SHP77 treated with DMSO at 0.1 percent for 48 hours (cell line): ENCODE data around the gene ICAM5.

Source experiments
- DNase-seq: peaks from one replicate; lab custom pipeline; 2025; lab: John Stamatoyannopoulos, UW

ICAM5 gene

DNA sequence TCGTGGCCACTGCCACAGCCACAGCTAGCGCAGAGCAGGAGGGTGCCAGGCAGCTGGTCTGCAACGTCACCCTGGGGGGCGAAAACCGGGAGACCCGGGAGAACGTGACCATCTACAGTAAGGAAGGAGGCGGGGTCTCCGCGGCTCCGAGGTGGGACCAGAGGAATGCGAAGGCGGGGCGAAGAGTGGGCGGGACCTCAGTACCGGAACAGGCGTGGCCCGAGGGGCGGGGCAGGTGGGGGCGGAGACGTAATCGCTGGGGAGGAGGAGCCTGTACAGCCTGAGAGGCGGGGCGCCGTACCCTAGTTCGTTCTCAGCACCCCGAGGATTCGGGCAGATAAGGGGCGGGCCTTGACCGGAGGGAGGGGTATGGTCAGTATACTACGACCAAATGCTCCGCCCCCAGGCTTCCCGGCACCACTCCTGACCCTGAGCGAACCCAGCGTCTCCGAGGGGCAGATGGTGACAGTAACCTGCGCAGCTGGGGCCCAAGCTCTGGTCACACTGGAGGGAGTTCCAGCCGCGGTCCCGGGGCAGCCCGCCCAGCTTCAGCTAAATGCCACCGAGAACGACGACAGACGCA is 2.5 kb downstream of the ICAM5 start:
- peak; percentile 55 for DNase-seq

DNA sequence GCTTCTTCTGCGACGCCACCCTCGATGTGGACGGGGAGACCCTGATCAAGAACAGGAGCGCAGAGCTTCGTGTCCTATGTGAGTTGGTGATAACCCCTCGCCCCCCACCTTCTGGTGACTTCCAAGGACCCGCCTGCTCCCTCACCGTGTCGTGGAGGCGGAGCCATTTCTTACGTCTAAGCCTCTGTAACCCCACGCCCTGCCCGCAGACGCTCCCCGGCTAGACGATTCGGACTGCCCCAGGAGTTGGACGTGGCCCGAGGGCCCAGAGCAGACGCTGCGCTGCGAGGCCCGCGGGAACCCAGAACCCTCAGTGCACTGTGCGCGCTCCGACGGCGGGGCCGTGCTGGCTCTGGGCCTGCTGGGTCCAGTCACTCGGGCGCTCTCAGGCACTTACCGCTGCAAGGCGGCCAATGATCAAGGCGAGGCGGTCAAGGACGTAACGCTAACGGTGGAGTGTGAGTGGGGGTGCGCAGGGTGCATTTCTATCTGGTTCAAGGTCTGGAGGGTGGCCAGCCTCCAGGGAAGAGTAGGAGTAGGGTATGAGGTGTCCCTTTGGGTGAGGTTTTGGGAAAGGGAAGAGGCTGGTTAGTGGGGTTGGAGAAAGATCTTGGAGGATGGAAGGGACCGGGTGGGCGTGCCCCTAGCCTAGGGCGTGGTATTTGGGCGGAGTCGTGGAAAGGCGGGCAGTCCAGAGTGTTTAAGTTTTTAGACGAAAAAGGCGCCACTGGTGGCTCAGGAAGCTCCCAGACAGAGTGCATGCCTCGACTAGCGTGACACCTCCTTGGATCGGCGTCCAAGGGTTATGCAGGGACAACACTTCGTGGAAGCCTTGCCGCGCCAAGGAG is 3.3 kb downstream of the ICAM5 start:
- DNase-seq: no peak

DNA sequence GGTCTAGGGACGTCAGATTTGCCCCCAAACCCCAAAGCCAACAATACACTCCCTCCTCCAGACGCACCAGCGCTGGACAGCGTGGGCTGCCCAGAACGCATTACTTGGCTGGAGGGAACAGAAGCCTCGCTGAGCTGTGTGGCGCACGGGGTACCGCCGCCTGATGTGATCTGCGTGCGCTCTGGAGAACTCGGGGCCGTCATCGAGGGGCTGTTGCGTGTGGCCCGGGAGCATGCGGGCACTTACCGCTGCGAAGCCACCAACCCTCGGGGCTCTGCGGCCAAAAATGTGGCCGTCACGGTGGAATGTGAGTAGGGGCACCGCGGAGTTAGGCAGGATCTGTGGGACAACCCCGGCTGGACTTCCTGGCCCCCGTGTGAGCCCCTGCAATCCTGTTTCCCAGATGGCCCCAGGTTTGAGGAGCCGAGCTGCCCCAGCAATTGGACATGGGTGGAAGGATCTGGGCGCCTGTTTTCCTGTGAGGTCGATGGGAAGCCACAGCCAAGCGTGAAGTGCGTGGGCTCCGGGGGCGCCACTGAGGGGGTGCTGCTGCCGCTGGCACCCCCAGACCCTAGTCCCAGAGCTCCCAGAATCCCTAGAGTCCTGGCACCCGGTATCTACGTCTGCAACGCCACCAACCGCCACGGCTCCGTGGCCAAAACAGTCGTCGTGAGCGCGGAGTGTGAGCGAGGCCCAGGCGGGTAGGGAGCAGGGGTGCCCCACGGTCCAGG is 4.0 kb downstream of the ICAM5 start:
- DNase-seq: no peak

DNA sequence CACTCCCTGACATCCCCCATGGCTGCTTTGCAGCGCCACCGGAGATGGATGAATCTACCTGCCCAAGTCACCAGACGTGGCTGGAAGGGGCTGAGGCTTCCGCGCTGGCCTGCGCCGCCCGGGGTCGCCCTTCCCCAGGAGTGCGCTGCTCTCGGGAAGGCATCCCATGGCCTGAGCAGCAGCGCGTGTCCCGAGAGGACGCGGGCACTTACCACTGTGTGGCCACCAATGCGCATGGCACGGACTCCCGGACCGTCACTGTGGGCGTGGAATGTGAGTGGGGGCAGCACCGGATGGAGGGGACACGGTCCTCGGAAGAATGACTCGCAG is 4.6 kb downstream of the ICAM5 start:
- no peak for DNase-seq

DNA sequence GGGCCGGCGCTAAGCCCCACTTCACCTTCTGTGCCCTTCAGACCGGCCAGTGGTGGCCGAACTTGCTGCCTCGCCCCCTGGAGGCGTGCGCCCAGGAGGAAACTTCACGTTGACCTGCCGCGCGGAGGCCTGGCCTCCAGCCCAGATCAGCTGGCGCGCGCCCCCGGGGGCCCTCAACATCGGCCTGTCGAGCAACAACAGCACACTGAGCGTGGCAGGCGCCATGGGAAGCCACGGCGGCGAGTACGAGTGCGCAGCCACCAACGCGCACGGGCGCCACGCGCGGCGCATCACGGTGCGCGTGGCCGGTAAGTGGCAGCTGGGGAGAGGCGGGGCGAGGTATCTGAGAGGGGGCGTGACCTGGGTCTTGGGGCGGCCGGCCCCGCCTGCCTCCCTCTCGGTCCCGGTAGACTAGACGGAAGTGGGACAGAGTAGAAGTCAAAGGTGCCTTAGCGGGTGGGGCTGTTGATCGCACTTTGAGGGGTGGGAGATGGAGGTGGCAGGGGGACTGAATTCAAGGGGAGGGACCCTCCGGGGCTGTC is 5.6 kb downstream of the ICAM5 start:
- DNase-seq: no peak

DNA sequence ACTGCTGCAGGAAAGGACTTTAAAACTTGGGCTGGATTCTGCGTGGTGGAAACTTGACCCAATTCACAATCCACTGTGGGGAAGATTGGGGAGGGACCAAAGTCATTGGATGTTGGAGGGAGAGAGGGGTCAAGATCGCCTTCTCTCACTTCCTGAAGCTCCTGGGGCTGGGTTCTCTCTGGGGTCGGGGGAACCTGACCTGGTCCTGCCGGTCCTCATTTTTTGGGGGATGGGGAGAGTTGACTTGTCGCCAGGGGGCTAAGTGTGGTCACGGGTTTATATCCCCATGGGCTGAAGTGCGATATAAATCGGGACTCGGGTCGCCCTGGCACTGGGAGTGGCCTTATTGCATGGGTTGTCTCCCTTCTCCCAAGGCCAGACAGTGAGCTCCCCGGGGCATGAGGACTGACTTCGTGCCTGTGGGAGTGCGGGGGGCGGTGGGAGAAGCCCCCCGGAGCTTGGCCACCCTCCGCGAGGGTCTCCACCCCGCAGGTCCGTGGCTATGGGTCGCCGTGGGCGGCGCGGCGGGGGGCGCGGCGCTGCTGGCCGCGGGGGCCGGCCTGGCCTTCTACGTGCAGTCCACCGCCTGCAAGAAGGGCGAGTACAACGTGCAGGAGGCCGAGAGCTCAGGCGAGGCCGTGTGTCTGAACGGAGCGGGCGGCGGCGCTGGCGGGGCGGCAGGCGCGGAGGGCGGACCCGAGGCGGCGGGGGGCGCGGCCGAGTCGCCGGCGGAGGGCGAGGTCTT is 6.3 kb downstream of the ICAM5 start:
- no peak for DNase-seq

DNA sequence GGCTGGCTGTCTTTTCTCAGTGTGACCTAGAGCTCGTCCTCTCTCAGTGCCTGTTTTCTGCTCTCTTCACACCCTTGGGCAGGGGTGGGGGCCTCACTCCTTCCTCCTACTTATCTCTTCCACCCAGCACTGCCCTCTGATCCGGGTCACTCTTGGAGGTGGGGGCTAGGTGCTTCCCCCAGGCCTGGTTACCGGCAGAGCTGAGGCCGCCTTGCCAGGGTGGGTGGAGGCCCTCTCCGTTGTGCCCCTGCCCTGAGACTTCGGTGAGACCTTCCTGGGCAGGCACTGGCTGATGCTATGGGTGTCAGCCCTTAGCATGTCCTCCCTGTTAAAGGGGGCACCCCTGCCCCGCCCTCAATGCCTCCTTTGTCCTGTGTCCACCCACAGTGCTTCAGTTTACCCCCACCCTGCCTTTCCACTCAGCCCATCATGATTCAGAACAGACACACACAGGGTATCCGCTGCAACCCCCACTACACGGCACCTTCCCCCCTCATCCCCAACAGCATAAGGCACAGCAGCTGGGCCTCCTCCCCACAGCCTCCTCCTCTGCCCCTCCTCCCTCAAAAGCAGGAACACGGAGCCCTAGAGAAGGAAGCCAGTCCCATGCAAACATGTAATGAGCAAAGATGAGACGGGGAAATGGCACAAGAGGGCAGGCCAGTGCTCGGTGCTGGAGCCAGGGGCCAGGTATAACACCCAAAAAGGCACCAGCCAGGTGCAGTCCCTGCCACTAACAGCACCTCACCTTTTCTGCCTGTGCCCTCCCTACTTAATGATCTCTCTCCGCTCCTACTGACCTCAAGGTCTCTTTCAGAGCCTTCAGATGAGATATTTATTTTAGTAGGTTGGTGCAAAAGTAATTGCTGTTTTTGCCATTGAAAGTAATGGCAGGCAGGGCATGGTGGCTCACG is 10.1 kb downstream of the ICAM5 start:
- DNase-seq: no peak

DNA sequence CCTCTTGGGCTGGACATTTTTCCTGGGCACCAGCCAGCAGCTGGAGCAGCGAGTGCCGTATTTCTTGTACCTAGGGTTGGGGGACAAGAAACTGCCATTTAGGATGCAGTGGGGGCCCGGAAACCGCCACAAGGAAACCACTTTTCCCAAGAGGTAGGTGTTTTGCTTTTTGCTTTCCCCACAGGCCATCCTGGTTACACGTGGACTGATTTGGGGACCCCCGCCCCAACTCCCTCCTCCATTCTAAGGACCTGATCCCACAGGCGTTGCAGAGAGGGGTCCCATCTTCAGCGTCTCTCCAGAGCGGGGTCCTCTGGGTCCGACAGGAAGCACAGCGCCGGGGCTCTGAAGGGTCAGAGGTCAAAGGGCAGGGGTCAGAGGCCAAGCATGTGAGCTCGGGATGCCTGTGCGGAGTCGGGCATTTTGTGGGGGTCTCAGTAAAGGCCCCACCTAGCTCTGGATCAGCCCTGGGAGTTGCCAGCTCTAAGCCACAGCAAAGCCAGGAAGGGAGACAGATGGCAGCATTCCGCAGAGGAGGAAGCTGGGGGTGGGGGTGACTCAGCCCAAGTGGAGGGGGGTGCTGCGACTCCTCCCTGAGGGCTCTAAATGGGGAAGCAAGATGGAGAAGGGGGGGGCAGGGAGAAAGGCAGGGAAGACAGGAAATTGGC is 15.5 kb downstream of the ICAM5 start:
- no peak for DNase-seq

DNA sequence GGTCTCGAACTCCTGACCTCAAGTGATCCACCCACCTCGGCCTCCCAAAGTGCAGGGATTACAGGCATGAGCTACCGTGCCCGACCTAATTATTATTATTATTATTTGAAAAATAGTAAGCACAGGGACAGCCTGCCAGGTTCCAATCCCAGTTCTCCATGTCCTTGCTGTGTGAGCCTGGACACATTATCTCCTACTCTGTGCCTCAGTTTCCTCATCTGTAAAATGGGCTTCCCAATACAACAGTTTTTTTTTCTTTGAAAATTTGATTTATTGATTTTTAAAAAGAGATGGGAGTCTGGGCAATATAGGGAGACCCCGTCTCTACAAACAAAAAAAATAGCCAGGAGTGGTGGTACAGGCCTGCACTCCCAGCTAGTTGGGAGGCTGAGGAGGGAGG is 16.6 kb downstream of the ICAM5 start:
- no peak for DNase-seq

DNA sequence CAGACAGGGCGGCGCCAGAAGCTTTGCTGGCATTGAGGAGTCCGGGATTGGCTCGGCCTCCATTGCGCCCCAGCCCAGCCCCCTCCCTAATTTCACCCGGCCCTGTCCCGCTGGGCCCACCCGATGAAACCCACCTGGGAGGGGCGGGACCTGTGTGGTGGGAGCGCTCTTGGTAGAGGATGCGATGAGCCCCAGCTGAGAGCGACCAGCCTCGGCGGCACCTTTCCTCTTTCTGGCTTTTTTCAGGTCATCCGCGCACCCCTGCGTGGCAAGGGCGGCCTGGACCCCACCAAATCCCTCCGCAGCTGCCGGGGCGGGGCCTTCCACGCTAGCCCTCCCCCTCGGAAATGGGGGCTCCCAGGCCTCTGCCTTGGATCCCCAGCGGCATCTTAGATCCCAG is 19.7 kb downstream of the ICAM5 start, which contains the start of gene ZGLP1:
TSS of gene ZGLP1 (minus strand) at position 393 of the 400 bp plus-strand sequence.
- no peak for DNase-seq

DNA sequence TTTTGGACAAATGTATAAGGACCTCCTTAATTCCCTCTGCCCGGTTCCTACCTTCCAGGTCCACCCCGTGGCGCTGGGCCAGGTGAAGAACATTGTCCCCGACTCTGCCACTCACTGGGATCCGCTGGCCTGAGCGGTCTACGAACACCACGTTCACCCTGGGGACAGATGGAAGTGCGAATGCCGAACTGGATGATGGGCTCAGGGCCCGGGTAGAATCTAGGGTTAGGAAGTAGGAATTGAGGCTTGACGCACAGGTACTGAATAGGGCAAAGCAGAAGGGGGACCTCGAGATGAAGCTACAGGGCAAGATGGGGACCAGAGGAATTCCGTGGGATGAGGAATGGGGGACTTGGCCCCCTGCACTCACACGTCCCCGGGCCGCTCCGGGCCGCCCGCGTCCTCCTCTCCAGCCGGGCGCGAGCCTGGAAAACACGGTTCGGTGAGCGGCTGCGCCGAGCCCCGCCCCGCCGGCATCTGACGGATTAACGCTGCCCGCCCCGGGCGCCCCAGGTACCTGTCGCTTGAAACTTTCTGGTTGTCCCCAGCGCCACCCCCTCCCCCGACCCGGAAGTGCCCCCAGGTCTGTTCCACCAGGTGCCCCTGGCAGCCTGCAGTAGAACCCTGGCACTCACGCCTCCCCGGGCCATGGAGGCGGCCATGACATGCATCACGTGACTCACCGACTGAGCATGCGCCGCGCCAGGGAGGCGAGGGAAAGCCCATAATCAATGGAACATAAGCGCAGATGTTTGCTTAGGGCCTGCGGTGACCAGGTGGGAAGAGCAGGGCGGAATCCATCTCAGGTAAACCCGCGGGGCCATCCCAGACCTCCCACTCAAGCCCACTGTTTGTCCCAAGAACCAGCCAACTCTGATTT is 25.8 kb downstream of the ICAM5 start, which contains the start of gene FDX2:
TSS of gene FDX2 (minus strand) at position 681 of the 880 bp plus-strand sequence. CDS start at position 662, 19 bp downstream.
- peak; percentile 54 for DNase-seq

DNA sequence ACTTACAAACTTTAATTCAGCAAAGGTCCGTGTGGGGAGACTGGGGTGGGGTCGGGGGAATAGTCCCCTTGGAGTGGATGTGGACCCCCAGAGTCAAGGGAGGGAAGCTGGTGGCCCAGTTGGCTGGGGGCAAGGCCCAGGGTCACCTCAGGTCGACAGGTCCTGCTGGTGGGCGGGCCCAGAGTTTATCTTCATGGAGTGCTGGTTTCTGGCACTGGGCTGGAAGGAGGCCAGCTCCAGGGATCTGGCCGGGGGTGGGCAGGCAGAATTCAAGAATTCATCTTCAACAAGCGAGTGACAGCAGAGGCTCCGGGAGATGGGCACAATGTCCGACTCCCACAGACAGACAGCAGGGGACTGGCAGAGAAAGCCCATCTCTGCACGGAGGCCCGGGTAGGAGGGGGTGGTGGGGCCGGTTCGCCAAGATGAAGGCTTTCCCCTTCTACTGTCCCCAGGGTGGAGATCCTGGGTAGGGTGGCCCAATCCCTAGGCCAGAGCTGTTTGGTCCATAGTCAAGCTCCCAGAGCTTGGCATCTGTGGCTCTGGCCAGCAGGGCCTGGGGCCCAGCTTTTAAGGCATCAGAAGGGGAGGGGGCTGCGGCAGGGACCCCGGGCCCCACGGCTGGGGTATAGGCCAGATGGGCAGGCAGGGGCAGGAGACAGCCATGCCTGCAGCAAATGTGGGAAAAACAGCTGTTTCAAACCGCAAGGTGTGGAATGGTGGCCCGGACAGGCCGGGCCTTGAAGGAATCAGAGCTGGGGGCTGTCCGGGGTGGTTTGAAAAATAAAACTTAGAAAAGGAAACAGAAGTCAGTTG is 26.7 kb downstream of the ICAM5 start:
- DNase-seq: no peak

DNA sequence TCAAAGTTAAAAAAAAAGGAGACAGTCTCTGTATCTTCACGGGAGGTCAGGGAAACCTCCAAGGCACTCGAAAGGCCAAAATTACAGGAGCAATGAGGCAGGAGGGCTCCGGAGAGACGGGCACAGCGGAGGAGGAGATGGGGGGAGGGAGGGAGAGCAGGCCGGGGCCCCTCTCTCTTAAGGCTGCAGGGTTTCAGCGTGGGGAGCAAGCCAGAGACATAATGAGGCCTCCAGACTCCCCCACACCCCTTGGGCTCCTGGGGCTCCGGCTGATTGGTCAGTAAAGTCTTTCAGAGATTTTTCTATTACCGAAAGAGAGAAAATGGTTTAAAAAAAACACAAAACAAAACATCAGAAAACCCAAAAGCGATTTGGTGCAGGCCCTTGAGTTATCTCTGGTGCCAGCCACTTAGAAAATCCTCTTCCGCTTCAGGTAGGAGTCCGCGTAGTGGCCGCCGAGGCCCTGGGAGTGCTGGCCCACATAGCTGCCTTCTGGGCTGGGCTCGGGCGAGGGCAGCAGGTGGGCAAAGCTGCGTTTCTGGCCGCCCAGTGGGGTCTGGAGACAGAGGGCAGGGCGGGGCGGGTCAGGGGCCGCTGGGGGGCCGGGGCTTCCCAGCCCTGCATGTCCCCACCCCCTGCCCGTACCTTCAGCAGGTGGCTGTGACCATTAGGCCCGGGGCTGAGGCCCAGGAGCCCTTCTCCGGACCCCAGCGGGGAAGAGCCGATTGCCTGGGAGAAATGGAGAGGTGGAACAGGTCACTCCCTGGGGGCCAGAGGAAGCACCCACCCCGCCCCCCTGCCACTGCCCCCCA is 27.5 kb downstream of the ICAM5 start:
- DNase-seq: no peak

DNA sequence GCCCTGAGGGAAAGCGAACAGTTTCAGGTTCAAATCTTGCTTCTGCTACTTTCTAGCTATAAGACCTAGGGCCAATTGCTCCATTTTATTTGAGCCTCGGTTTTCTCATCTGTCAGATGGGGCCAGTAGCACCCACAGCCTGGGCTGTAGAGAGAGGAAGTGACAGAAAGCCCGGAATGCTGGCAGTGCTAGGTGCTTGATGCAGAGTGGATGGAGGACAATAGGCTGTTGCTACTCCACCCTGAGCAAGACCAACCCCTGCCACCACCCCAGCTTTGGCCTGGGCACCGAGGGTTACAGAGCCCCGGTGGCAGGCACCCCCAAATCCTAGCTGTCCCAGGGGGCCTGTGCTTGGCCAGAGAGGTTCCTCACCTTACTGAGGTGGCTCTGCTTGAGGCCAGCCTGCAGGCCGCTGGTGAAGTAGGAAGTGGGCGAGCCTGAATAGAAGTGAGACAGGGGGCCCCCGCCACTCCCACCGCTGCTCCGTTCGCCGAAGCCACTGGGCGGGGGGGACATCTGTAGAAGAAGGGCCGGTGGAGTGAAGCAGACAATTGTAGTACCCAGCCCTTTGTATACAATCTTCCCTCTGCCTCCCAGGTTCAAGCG is 28.2 kb downstream of the ICAM5 start:
- no peak for DNase-seq

DNA sequence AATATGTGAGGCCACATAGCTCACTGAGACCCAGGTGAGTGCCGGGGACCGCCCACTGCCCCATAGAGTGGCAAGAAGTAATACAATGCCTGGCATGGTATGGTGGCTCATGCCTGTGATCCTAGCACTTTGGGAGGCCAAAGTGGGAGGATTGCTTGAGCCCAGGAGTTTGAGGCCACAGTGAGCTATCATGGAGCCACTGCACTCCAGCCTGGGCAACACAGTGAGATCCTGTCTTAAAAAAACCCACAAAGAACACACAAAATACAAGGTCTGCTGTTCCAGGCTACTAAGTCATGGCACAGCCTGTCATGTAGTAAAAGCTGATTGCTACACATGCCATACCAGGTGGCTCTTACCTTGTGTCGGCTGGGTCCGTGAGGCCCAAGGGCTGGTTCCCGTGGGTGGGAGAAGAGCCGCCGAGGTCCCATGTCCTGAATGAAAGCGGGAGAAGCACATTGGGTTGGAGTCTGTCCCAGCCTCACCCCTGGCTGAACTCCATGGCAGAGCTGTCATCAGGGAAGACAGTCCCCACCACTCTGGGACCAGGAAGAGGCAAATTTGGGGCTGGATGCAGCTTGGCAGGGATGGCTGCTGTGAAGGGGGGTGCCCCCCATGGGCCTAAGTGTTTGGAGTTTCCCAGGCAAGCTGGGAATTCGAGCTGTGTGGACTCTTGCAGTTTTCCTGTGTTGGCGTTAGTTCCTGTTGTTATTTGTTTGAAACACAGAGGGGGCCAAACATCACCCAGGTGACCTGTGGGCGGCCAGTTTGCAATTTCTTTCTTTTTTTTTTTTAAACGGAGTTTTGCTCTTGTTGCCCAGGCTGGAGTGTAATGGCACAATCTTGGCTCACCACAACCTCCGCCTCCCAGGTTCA is 29.3 kb downstream of the ICAM5 start:
- DNase-seq: no peak
